HG02943 (cell line): ENCODE results near the gene PHKG2.

Source experiments
- ATAC-seq: cut with Tn5 transposase; IDR thresholded peaks from one replicate; pipeline ENCODE4 v1.9.1; 2021; ENCODE audit warnings: mild to moderate bottlenecking, low read depth, moderate library complexity; ENCODE audit not compliant: unreplicated experiment

Gene PHKG2

DNA sequence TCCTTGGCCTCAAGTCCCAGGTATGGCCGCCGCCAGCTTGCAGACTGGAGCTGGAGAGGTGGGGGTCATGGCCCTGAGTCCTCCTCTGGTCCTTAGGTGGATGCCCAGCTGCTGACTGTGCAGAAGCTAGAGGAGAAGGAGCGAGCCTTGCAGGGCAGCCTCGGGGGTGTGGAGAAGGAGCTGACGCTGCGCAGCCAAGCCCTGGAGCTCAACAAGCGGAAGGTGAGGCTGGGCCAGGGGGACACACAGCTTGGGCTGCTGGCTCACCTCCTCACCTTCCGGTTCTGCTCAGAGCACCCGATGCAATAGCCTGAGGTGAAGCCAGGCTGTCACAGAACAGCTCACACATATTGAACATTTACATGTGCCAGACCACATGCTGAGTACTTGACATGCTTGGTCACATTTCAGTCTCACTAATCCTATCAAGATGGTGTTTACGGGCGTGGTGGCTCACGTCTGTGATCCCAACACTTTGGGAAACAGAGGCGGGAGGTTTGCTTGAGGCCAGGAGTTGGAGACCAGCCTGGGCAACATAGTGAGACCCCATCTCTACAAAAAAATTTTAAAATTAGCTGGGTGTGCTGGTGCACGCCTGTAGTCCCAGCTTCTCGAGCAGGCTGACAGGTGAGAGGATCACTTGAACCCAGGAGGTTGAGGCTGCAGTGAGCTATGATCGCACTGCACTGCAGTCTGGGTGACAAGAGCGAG, 21.3 kb downstream of the PHKG2 start:
- ATAC-seq: no peak

DNA sequence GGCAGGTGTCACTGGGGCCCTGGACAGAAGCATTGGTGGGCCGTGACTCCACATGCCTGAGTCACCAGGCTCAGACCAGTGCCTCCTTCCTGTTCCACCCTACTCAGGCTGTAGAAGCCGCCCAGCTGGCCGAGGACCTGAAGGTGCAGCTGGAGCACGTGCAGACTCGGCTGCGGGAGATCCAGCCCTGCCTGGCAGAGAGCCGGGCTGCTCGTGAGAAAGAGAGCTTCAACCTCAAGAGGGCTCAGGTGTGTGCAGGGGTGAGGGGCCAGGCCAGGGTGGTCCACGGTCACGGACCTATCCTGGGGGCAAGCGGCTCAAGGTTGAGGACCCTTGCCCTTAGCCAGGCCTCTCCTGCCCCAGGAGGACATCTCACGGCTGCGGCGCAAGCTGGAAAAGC, 23.5 kb downstream of the PHKG2 start:
- ATAC-seq: no peak

DNA sequence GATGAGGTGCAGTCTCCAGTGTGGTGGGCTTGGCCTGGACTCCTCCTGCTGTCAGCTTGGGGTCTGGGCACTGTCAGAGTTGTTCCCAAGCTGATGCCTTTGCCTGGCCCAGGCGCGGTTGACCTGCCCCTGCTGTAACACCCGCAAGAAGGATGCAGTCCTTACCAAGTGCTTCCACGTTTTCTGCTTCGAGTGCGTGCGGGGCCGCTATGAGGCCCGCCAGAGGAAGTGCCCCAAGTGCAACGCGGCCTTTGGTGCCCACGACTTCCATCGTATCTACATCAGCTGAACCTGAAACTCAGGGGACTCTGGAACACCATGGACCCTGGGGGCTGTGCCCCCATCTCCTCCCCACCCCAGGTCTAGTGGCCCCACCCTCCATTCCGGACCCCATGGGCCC, 25.6 kb downstream of the PHKG2 start:
- no peak for ATAC-seq

DNA sequence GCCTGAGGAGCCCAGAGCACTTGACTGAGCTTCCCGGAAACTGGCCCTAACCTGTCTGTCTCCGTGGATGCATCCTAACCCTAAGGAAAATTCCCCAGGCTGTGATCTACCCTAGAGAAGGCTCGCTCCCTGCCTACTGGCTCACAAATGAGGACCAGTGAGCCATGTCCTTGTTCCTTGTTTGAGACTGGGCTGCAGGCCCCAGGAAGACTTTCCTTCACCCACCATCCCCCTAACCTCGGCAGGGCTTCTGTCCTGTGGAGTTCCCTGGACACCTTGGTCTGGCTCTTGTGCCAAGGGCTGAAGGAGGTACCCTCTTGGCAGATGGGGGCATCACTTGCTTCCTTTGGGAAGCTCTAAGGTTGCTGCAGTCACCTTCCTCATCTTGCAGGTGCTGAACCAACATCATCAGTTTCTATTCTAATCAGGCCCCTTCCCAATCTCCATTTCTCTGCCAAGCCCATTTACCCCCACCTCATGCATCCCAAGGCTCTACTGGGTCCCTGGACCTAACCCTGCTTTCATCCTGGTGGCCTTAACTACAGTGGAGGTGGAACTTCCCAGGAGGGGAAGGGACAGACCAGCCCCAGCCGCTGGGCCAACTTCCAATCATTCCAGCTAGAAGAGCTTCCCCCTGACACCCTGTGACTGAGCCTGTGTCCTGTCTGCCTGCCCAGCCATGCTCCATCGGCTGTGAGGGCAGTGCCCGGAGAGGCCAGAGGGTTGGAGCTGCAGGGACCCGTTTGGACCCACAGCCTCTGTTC, 26.3 kb downstream of the PHKG2 start:
- ATAC-seq: no peak

DNA sequence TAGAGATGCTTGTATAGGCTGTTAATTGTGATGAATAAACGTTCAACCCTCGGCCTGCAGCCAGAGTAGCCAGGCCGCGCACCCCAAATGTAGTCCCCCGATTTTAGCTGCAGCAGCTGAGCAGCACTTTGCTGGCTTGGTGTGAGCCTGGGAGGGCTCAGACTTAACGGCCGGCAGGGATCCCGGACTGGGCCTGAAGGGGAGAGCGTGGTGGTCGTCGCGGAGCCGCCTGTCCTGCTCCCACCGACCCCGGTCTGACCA, 26.8 kb downstream of the PHKG2 start:
- ATAC-seq: no peak

DNA sequence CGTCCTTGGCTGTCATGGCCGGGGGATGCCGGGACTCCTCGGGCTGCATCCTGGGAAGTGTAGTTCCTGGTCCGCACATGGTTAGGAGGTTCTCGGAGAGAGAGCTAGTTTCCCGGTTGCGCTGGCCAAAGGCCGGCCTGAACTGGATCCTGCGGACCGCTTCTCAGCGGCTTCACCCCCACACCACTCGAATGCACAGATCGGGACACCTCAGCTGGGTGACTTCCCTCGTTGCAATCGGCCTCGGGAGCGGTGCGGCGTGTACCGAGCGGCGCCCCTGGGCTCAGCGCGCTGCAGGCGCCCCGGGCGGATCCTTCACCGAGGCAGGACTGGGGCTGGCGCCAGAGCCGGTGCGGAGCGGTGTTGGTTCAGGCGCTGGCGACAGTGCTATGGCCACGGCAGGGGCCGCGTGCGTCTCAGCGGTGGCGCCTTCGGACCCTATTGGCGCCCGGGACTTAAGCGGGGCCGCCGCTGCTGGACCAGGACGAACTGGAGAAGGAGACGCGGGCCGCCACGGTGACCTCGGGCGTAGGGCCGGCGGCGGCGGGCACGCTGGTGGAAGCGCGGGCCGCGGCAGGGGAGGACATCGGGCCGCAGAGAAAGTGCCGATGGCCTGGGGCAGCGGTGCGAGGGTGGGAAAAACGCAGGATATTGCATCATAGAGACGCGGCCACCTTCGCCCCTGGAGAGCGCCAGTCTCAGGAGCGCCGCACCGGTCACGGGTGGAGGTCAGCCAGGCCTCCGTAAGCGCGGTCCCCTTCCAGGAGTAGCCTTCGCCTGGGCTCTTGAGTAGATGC, 27.4 kb downstream of the PHKG2 start:
- ATAC-seq: peak; percentile 54

DNA sequence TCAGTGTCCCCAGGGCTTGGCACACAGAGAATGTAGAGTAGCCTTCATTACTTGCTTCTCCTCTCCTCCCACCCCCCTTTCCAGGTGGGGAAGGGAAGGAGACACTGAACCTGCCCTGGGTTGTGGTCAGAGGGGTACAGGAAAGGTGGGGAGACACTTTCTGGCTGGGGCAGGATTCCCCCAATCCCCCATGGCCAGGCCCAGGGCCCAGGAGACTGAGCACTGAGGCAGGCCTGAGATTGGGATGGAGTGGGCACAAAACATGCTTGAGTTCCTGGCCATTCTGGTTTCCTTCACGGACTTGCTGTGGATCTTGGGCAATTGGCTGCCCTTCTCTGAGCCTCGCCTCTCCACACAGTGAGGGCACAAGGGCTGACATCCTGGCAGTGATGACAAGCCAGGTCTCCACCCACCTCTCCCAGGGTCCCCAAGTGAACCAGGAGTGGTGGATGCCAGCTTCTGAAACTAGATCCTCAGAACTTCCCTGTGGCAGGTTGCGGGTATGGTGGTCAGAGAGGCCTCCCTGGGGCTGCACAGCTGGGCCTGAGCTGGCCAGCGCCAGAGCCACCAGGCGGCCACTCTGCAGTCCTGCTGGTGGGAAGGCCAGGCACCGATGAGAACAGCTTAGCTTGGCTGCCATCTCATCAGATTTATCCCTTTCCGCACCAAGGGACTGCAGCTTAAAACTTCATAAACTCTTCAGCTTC, 29.5 kb downstream of the PHKG2 start:
- ATAC-seq: no peak

DNA sequence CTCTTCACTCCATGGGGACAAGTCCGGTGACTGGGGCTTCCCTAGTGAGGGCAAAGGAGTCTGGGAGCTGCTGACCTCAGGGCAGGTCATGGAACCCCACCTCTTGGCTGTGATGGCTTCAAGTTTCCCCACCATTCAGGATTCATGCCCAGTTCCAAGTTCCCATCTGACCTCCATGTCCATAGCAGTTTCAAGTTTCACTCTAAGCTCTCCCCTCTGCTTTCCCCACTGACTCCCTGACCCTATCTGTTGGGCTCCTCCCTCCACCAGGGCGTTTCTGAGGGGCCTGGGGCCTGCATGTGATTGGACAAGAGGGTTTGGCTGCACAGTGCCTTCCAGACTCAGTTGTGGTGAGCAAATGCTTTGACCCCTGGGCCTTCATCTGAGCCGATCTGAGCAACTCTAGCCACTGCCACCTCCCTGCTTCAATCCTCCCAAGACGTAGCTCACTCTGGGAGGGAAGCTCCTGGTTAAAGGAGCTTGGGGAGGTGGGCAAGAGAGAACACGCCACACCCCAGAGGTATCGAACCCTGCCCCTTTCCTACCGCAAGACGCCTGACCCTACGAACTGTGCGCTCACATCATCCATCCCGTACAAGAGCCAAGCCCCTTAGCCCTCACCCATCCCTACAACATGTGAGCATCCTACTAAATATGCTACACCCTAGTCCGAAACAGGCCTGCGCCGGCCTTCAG, 30.5 kb downstream of the PHKG2 start:
- no peak for ATAC-seq

DNA sequence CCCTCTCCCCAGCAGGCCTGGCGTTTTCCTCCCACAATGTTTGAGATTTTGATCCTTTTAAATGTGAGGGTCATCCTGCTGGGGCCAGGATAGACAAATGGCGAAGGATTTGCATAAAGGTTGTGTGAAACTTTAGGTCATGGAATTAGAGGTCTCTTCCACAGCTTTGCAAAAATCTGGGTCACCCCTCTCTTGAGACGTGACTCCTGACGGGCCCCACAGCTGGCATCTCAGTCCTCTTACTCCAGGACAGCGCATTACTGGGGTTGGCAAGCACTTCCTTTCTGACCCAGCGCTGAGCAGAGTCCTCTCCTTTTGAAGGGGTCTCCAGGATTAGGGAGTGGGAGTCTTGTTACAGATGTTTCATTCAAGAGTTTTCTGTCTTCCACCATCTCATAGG, 31.4 kb downstream of the PHKG2 start:
- no peak for ATAC-seq

DNA sequence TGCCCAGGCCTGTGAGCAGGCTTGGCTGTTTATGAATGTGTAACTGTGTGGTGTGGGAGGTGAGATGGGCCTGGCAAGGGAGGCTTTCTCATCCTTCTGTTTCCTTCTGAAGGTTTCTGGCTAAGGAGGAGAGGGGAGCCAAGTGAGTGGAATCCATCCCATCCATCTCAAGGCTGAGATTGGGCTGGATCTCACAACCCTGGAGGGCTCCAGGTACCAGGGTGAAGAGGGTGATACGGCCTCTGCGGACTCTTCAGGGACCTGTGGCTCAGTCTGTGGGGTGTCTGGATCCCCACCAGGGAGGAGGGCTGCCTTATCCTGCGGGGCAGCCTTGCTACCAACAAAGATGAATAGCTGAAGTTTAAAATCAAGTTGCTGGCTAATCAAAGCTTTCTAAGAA, 31.8 kb downstream of the PHKG2 start:
- ATAC-seq: no peak

DNA sequence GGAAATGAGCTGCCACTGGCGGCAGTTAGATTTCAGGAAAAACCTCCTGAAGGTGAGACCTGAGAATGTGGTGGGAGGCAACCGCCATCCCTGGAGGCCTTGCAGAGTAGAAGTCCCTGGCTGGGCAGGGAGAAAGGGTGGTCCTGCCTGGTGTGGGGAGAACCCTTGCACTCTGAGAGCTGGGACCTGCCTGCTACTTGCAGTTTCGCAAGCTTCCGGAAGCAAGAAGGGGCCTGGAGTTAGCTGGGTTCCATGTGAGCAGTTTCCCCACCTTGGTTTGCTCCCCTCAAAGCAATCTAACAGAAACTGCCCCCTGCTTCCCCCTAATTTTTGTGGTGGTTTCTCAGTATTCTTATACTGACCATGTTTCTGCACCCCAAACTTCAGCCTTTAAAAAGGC, 32.3 kb downstream of the PHKG2 start:
- ATAC-seq: no peak

DNA sequence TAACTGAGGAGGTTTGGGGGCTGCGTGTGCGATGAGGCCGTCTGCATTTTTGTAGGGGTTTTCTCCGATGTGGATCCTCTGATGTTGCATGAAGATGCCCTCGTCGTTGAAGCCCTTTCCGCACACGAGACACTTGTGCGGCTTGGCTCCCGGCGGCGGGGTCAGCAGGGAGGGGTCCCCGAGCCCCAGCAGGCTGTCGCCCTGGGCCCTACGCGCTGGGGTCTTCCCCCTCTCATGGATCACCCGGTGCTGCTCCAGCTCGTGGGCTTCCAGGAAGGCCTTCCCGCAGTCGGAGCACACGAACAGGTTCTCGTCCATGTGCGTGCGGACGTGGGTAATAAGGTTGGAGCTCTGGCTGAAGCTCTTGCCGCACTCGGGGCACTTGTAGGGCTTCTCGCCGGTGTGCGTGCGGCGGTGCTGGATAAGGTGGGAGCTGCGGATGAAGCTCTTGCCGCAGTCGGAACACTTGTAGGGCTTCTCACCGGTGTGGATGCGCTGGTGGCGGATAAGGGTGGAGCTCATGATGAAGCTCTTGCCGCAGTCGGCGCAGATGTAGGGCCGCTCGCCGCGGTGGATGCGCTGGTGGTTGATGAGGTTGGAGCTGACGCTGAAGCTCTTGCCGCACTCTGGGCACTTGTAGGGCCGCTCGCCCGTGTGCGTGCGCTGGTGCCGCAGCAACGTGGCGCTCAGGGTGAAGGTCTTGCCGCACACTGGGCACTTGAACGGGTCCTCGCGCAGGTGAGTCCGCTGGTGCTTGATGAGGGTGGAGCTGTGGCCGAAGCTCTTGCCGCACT, 34.5 kb downstream of the PHKG2 start:
- ATAC-seq: no peak

DNA sequence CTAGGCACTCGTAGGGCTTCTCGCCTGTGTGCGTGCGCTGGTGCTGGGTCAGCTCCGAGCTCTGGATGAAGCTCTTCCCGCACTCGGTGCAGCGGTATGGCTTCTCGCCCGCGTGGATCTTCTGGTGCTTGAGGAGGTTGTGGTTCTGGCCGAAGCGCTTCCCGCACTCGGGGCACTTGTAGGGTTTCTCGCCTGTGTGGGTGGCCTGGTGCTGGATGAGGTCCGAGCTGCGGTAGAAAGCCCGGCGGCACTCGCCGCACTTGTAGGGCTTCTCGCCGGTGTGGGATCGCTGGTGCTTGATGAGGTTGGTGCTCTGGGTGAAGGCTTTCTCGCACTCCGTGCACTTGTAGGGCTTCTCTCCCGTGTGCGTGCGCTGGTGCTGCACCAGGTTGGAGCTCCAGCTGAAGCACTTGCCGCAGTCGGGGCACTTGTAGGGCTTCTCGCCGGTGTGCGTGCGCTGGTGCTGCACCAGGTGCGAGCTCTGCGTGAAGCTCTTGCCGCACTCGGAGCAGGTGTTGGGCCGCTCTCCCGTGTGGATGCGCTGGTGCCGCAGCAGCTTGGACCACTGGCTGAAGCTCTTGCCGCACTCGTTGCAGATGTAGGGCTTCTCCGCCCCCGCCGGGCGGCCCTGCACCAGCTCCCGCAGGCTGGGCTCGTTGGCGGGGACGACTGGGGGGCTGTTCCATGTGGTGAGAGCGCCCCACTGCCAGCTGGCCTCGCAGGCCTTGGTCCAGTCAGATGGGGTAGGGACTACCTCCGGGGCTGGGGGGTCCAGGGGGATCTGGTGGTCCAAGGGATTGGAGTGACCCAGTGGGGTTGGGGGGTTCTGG, 35.3 kb downstream of the PHKG2 start:
- no peak for ATAC-seq

DNA sequence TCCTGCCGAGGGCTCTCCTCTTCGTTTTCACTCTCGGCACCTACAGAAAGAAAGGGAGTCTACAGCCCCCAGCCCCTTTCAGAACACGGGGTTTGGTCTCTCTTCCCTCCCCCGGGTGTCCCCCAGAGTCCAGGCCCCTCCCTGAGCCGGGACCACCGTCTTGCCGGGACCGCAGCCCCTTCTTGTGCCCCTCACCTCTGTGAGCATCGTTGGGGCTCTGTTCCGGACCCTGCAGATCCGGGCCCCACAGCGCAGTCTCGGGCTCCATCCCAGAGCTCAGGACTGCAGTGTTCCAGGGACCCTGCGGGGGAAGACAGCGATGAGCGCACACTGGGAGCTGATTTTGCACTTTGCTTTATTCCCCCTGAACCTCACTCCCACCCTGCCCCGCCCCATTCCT, 36.0 kb downstream of the PHKG2 start:
- ATAC-seq: no peak

DNA sequence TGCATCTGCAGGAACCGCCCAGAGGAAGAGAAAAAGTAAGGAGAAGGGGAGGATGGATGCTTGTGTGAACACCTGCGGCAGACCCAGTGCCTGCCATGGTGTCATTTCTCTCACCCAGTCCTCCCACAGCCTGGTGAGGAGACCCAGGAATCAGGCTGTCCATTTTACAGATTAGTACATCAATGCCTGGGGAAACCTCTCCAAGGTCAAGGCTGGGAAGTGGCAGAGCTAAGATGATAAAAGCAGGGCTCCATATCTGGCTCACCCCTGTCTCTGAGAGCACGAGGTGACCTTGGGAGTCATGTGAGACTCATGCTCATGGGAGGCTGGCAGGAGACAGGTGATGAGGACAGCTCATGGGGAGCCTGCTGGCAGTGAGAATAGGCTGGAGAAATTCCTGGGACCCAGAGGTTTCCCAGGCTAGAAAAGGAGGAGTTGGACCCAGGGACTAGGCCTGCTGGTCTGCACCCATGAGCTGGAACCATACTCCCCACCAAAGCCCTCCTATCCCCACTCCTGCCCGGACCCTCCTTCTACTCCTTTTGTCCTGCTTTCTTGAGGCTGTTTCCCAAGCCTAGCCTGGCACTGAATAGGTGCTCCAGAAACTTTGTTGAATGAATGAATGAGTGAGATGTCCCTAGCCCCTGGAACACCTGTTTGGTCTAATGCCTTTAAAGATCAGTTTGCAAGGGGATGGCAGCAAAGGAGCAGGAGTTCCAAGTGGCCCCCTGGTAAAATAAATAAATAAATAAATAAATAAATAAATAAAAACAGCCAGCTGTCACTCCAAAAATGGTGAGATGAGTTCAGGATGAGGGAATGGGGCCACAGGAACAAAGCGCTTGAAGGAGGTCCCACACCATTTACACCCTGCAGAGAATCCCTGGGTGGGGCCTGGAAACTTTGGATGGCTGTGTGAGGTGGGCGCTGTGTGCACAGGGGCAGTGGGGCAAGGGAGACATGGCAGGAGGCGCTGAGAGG, 37.2 kb downstream of the PHKG2 start:
- ATAC-seq: no peak

DNA sequence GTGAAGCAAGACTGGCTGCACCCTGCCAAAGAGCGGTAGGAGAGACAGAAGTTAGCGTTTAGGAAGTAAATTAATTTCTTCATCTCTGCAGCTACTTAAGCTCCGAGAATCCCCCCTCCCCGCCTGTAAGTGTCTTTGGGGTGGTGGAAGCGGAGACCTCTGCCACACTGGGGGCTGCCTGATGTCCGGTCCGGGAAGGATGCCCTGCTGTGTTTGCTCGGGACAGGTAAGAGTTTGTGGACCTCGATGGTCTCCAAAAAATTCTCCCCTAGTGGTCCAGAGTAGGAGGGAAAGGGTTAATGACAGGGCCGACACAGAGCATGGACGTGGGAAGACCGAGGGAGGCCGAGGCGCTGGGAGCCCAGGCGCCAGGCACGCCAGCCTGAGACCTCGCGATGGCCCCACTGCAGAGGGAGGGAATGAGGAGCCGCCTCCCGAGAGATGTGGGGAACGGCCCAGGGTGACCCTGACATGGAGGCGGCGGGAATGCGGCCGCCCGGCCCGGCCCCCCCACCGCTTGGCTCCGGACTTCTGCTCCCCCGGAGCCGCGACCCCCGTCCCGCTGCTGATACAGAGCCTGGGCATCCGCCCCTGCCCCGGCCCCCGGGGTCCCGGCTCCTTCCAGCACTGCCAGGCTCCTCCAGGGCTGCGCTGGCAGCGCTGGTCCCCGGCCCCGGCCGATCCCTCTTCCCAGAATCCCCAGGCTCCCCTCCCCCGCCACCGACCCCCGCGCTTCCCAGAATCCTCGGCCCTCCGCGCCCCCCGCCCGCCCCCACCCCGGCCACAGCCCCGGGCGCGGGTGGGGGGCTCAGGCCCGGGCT, 38.1 kb downstream of the PHKG2 start:
- ATAC-seq: no peak
